HEK293 (cell line): ENCODE results near the gene TMEM131L.

Experiments
- CTCF ChIP-seq: fragments of 450-650 bp; formaldehyde crosslinking; IDR thresholded peaks from 2 replicates; pipeline ENCODE4 v1.5.1; 2016; ENCODE audit warnings: missing biosample characterization, missing genetic modification characterization
- IKZF3 ChIP-seq: fragments of 450-650 bp; IDR thresholded peaks from 2 replicates; pipeline ENCODE4 v1.5.0; 2018; ENCODE audit warnings: missing biosample characterization, mild to moderate bottlenecking, missing genetic modification characterization, moderate library complexity
- REPIN1 ChIP-seq: fragments of 450-650 bp; formaldehyde crosslinking; IDR thresholded peaks from 2 replicates; pipeline ENCODE4 v1.5.1; 2017; ENCODE audit warnings: missing biosample characterization, missing genetic modification characterization, low read depth
- ZNF561 ChIP-seq: fragments of 450-650 bp; IDR thresholded peaks from 2 replicates; pipeline ENCODE4 v1.5.1; 2018; ENCODE audit warnings: missing biosample characterization, missing genetic modification characterization, borderline replicate concordance
- ZNF585B ChIP-seq: fragments of 450-650 bp; formaldehyde crosslinking; IDR thresholded peaks from 2 replicates; pipeline ENCODE4 v1.5.1; 2016; ENCODE audit warnings: missing biosample characterization, missing genetic modification characterization
- ZNF785 ChIP-seq: fragments of 450-650 bp; formaldehyde crosslinking; IDR thresholded peaks from 2 replicates; pipeline ENCODE4 v1.5.1; 2016; ENCODE audit warnings: missing biosample characterization, missing genetic modification characterization
- TF ChIP-seq, protein P1 (sequence below): fragments of 450-650 bp; formaldehyde crosslinking; IDR thresholded peaks from 2 replicates; pipeline ENCODE4 v1.5.1; 2016; ENCODE audit warnings: missing biosample characterization, missing genetic modification characterization
- TF ChIP-seq, protein P2 (sequence below): fragments of 450-650 bp; formaldehyde crosslinking; IDR thresholded peaks from 2 replicates; pipeline ENCODE4 v1.5.1; 2016; ENCODE audit warnings: missing biosample characterization, missing genetic modification characterization

- TF ChIP-seq, protein P1, sequence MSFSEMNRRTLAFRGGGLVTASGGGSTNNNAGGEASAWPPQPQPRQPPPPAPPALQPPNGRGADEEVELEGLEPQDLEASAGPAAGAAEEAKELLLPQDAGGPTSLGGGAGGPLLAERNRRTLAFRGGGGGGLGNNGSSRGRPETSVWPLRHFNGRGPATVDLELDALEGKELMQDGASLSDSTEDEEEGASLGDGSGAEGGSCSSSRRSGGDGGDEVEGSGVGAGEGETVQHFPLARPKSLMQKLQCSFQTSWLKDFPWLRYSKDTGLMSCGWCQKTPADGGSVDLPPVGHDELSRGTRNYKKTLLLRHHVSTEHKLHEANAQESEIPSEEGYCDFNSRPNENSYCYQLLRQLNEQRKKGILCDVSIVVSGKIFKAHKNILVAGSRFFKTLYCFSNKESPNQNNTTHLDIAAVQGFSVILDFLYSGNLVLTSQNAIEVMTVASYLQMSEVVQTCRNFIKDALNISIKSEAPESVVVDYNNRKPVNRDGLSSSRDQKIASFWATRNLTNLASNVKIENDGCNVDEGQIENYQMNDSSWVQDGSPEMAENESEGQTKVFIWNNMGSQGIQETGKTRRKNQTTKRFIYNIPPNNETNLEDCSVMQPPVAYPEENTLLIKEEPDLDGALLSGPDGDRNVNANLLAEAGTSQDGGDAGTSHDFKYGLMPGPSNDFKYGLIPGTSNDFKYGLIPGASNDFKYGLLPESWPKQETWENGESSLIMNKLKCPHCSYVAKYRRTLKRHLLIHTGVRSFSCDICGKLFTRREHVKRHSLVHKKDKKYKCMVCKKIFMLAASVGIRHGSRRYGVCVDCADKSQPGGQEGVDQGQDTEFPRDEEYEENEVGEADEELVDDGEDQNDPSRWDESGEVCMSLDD (tag by site-specific recombination), result no peak
- TF ChIP-seq CTCF (no peak), ZNF785 (tag by site-specific recombination) (no peak), ZNF585B (tag by site-specific recombination) (no peak), ZNF561 (no peak), REPIN1 (tag by site-specific recombination) (no peak), IKZF3 (no peak)
- TF ChIP-seq, protein P2, sequence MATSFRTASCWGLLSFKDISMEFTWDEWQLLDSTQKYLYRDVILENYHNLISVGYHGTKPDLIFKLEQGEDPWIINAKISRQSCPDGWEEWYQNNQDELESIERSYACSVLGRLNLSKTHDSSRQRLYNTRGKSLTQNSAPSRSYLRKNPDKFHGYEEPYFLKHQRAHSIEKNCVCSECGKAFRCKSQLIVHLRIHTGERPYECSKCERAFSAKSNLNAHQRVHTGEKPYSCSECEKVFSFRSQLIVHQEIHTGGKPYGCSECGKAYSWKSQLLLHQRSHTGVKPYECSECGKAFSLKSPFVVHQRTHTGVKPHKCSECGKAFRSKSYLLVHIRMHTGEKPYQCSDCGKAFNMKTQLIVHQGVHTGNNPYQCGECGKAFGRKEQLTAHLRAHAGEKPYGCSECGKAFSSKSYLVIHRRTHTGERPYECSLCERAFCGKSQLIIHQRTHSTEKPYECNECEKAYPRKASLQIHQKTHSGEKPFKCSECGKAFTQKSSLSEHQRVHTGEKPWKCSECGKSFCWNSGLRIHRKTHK, result no peak
Observed at GRCh38 chr4:153472122-153473037, 6.2 kb downstream of the TMEM131L start.
